Heart right ventricle (tissue), 16 donors: ENCODE data around the gene HES4. TPM values are rescaled to one million over a fixed set of nuclear protein-coding genes. Genes with fewer than 3 reads are reported as not detected.
A peak's percentile ranks its signal among the peaks of the same experiment; 100 is the strongest.
"Not testable (repeated sequence)": the region's sequence is repeated elsewhere in the genome, so short reads cannot be mapped to it uniquely, and the experiment has no call there.

Experiments used
- ATAC-seq, 8 donors: fragments of 200-7000 bp; cut with Tn5 transposase; one replicate each; pipeline ENCODE4 v1.9.1; 2020; ENCODE audit warnings: mild to moderate bottlenecking in 8 of 8, moderate library complexity in 8 of 8, moderate number of reproducible peaks in 1 of 8
- DNase-seq, 2 donors: peaks; one replicate each; pipeline ENCODE4 v3.0.0-alpha.2; 2020
- H3K27ac ChIP-seq, 10 donors: fragments of 200-600 bp; sonication (generic) in 2 of 10; one replicate each; pipeline versions ENCODE4 v1.5.0 to v1.8.0; 2020 to 2022; ENCODE audit warnings: mild to moderate bottlenecking in 3 of 10
- H3K27me3 ChIP-seq, 7 donors: fragments of 200-600 bp; one replicate each; pipeline ENCODE4 v1.8.0; 2021 to 2022; ENCODE audit warnings: mild to moderate bottlenecking in 2 of 7
- H3K36me3 ChIP-seq, 9 donors: fragments of 200-600 bp; sonication (generic) in 1 of 9; one replicate each; pipeline versions ENCODE4 v1.5.0 to v1.8.0; 2020 to 2022; ENCODE audit warnings: mild to moderate bottlenecking in 2 of 9
- H3K4me1 ChIP-seq, 9 donors: fragments of 200-600 bp; sonication (generic) in 1 of 9; one replicate each; pipeline versions ENCODE4 v1.5.0 to v1.8.0; 2020 to 2022; ENCODE audit warnings: mild to moderate bottlenecking in 4 of 9
- H3K4me3 ChIP-seq, 10 donors: fragments of 200-600 bp; sonication (generic) in 2 of 10; one replicate each; pipeline versions ENCODE4 v1.5.0 to v1.8.0; 2020 to 2022; ENCODE audit warnings: mild to moderate bottlenecking in 7 of 10, moderate library complexity in 2 of 10
- H3K9me3 ChIP-seq, 11 donors: fragments of 200-600 bp in 10 of 11; sonication (generic) in 2 of 11; one replicate each; pipeline versions ENCODE4 v1.5.0 to v1.8.0; 2013 to 2022; ENCODE audit warnings: mild to moderate bottlenecking in 2 of 11, control low read depth in 1 of 11, moderate library complexity in 1 of 11
- WGBS, 2 donors: extraction: QIAGEN DNeasy Blood & Tissue Kit; methylation state at CpG; one replicate each; pipeline ENCODE4 v1.1.7; 2013; ENCODE audit warnings: inconsistent platforms in 1 of 2; 5-methylcytosine and 5-hydroxymethylcytosine counted together
- intact Hi-C, 10 donors: fragments of 100-400 bp; cut with DNase I; formaldehyde crosslinking; loops; one replicate each; pipeline versions ENCODE4 v1.11.1 to v1.14.2; 2022
- polyA plus RNA-seq, 2 donors: library from polyadenylated mRNA; stranded (reverse); fragments of 200-250 nt; gene quantifications; one replicate each; pipeline ENCODE4 v1.2.3, GENCODE V29; 2013
- total RNA-seq, 10 donors: library from RNA; stranded (reverse); fragmentation: NEBNext Ultra II Directional in 3 of 10; extraction: Animal tissue kit (Norgen Biotek cat#: 25700) in 3 of 10; gene quantifications; one replicate each; pipeline versions ENCODE4 v1.2.1 to v1.2.4, GENCODE V29; 2021 to 2023
- TF ChIP-seq, protein P1 (sequence below), 9 donors: fragments of 200-600 bp; sonication (generic) in 2 of 9; IDR thresholded peaks; one replicate each; pipeline versions ENCODE4 v1.5.0 to v1.8.0; 2021 to 2022; ENCODE audit warnings: antibody characterized with exemption in 9 of 9, mild to moderate bottlenecking in 5 of 9, moderate library complexity in 1 of 9
- donor health status: Arrhythmogenic right ventricular cardiomyopathy.
- donor health status: ischemic (EF 13 %, LVEDD 7.1; RV severe dilation, severe dysfunction).
- donor health status: healthy with polysubstance abuse.
- donor health status: DM: no; HTN: yes; CAD: no.
- donor health status: DM: no; HTN: no; CAD: no.
- donor health status: ischemic (EF 25% LVEDD 6.9; RV normal size, moderate dysfunction).
- donor health status: ischemic (EF 25% LVEDD 5.7; RV mildly dilated, moderate dysfunction).
- donor health status: healthy.
- donor health status: DM: yes; HTN: yes; CAD: no.
- donor health status: Ischemic cardiomyopathy.
- donor health status: ischemic (EF 35%, LVEDD 5.7; RV mildly dilated, moderate dysfunction).
- donor health status: nonischemic (EF 11% LVEDD 7.7; RV severe dilation, severe dysfunction).
- donor health status: DM: yes; HTN: yes; CAD: no.
- donor health status: PGD.
- donor health status: ischemic (EF 29% LVEDD 5.4; RV normal size, mild dysfunction).
- donor health status: nonischemic (EF 23%, LVEDD 6.1; RV moderate dilation, normal function).

HES4 gene
- total and polyA plus RNA-seq, 12 donors = 28.5 to 78.1 (median 45.1) TPM

DNA sequence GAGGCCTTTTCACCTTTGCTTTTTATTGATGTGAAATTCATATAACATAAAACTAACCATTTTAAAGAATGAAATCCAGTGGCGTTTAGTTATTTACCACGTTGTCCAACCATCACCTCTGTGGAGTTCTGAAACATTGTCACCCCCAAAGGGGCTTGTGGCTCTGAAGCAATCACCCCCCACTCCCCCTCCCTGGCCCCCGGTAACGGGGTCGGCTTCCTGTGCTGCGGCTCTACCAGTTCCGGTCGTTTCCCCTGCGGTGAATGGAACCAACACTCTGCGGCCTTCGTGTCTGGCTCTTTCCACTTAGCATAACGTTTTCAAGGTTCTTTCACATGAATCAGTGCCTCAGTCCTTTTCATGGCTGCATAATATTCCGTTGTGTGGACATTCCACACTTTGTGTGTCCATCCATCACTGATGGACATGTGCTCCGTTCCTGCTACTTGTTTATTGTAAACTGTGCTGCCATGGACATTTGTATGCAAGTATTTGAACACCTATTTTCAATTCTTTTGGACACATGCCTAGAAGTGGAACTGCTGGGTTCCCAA is 11.6 kb upstream of the HES4 start:
- Histone ChIP-seq H3K27me3 (no peaks in the 10 kb centered on the region), H3K4me1 (peaks cover 5 to 28% (median 16%) of the 10 kb centered on the region in 9 donors), H3K36me3 (no peaks in the 10 kb centered on the region), H3K27ac (no peak overlapping the region), H3K9me3 (no peaks in the 10 kb centered on the region), H3K4me3 (no peak overlapping the region)
- TF ChIP-seq, protein P1, sequence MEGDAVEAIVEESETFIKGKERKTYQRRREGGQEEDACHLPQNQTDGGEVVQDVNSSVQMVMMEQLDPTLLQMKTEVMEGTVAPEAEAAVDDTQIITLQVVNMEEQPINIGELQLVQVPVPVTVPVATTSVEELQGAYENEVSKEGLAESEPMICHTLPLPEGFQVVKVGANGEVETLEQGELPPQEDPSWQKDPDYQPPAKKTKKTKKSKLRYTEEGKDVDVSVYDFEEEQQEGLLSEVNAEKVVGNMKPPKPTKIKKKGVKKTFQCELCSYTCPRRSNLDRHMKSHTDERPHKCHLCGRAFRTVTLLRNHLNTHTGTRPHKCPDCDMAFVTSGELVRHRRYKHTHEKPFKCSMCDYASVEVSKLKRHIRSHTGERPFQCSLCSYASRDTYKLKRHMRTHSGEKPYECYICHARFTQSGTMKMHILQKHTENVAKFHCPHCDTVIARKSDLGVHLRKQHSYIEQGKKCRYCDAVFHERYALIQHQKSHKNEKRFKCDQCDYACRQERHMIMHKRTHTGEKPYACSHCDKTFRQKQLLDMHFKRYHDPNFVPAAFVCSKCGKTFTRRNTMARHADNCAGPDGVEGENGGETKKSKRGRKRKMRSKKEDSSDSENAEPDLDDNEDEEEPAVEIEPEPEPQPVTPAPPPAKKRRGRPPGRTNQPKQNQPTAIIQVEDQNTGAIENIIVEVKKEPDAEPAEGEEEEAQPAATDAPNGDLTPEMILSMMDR (IDR thresholded peaks at IDR 0.05) = no peak
- DNase-seq (peak in 1 of 2 donors; percentile 3), ATAC-seq (no peak)
- WGBS, 2 donors = 83 to 89% methylated on average over 14 of the region's 14 CpGs
- intact Hi-C loops = loop anchor here in 1 of 10 donors (10.0 kb wide), 1 partner anchor 53 kb away; no protein-coding TSS in a partner anchor

DNA sequence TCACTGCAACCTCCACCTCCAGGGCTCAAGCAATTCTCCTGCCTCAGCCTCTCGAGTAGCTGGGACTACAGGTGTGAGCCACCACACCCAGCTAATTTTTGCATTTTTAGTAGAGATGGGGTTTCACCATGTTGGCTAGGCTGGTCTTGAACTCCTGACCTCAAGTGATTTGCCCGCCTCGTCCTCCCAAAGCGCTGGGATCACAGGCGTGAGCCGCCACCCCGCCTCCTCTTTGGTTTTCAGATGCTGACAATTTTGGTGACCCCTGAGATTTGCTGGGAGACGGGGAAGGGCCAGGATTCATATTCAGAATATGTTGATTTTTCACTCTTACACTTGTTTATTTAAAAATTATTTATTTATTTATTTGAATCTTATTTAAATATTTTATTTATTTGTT is 10.2 kb upstream of the HES4 start:
- H3K9me3 ChIP-seq, H3K27me3 ChIP-seq, H3K27ac ChIP-seq, ATAC-seq, H3K36me3 ChIP-seq, H3K4me3 ChIP-seq, DNase-seq: not testable (repeated sequence)
- H3K4me1 ChIP-seq = peaks cover 13 to 37% (median 28%) of the 10 kb centered on the region in 9 donors
- intact Hi-C loops = loop anchor here in 1 of 10 donors (10.0 kb wide), 1 partner anchor 55 kb away; no protein-coding TSS in a partner anchor
- WGBS, 2 donors = 92 to 94% methylated on average over 8 of the region's 8 CpGs

DNA sequence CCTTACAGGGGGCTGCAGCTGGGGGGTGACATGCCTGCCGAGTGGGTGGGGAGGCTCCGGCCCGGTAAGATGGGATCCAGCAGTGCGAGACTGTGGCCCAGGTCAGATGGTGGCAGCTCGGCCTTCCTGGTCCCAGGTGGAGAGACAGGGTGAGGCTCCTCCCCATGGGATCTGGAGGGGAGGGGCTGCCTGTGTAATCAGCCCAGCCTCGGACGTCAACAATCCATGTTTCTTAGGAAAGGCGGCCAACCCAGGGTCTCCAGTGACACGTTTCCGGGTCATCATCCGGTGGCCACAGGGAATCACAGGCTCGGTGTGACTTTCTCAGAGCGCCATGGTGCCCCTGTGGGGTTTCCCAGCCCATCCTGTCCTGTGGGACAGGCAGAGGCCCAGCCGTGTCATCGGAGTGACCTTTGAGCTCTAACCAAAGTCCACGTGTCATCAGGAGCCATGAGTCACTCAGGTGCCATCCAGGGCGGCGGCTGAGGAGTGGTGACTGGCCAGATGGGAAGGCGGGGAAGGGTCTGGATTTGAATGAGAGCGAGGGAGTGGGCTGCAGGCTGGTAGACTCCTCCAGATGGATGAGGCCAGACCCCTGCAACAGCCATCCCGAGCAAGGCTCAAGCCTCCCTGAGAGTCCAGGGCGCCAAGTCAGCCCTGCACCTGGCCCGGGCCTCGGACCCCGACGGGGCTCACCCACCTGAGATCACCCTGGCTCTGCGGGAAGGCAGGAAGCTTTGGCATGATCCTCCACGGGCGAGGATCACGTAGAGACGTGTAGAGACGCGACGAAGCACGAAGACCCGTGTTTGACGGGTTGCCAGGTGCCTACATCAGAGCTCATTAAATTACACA is 6.6 kb upstream of the HES4 start:
- peak overlapping the region in 1 of 10 donors; percentile 9 for H3K27ac ChIP-seq
- 81 to 85% methylated on average over 37 of the region's 37 CpGs for WGBS, 2 donors
- no peak overlapping the region for H3K4me3 ChIP-seq
- ATAC-seq = no peak
- peak in 1 of 2 donors; percentile 6 for DNase-seq
- TF ChIP-seq, protein P1 (IDR thresholded peaks at IDR 0.05) = no peak
- peaks cover 0 to 44% (median 0%) of the 10 kb centered on the region in 7 donors for H3K27me3 ChIP-seq
- H3K9me3 ChIP-seq = no peaks in the 10 kb centered on the region
- peaks cover 0 to 9% (median 0%) of the 10 kb centered on the region in 9 donors for H3K36me3 ChIP-seq
- intact Hi-C loops = no loop called here
- peaks cover 14 to 42% (median 22%) of the 10 kb centered on the region in 9 donors for H3K4me1 ChIP-seq

DNA sequence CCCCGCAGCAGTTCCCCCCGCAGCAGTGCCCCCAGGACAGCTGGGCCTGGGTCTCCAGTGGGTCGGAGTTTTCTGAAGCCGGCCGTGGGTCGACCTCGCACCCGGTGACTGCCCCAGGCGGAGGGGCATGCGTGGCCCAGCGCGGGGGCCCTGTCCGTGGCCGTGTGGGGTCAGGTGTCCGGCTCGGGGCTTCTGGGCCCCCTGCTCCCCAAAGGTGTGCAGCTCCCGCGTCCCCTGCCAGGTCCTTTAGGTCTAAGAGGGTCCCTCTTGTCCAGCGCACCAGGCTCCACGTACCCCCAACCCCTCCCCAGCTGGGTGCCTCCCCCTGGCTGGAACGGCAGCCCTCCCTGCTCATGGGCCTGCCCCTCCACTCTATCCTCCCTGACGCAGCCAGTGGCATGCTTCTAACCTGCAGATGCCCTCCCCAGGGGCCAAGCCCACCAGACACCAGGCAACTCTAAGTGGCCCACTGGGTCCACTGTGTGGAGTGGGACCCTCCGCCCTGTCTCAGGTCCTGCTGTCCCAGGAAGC is 5.9 kb upstream of the HES4 start:
- intact Hi-C loops = no loop called here
- ATAC-seq = peak in 2 of 8 donors; percentile 1 to 3

More for the DNA sequence above, 5.9 kb upstream of the HES4 start:
- Histone ChIP-seq H3K9me3 (no peaks in the 10 kb centered on the region), H3K27ac (peak overlapping the region in 3 of 10 donors; percentile 49 to 72 (median 60)), H3K27me3 (peaks cover 0 to 51% (median 0%) of the 10 kb centered on the region in 7 donors), H3K4me3 (no peak overlapping the region), H3K36me3 (peaks cover 0 to 9% (median 0%) of the 10 kb centered on the region in 9 donors), H3K4me1 (peaks cover 14 to 49% (median 28%) of the 10 kb centered on the region in 9 donors)
- WGBS, 2 donors = 45 to 53% methylated on average over 22 to 23 of the region's 23 CpGs
- TF ChIP-seq, protein P1 (IDR thresholded peaks at IDR 0.05) = no peak
- DNase-seq = peak in 1 of 2 donors; percentile 4
